Gastroesophageal sphincter (tissue), 3 donors: ENCODE results near the gene FAM216A.

ENCODE experiments used
- POLR2AphosphoS5 ChIP-seq: sonication (generic); formaldehyde crosslinking; IDR thresholded peaks from one replicate; pipeline ENCODE4 v1.6.1; 2017; ENCODE audit warnings: antibody characterized with exemption
- TF ChIP-seq, protein P1 (sequence below), 4 experiments: fragments of 200-600 bp in 2 of 4; fragments of 450-650 bp in 2 of 4; sonication (generic) in 1 of 4; IDR thresholded peaks; one replicate each; pipeline ENCODE4 v1.5.1; 2017 to 2019; ENCODE audit warnings: antibody characterized with exemption in 4 of 4, mild to moderate bottlenecking in 2 of 4, moderate library complexity in 2 of 4

GRCh38 chr12:110453569-110454296, 14.9 kb upstream of the FAM216A start:
- no peak for TF ChIP-seq POLR2AphosphoS5
- TF ChIP-seq, protein P1, sequence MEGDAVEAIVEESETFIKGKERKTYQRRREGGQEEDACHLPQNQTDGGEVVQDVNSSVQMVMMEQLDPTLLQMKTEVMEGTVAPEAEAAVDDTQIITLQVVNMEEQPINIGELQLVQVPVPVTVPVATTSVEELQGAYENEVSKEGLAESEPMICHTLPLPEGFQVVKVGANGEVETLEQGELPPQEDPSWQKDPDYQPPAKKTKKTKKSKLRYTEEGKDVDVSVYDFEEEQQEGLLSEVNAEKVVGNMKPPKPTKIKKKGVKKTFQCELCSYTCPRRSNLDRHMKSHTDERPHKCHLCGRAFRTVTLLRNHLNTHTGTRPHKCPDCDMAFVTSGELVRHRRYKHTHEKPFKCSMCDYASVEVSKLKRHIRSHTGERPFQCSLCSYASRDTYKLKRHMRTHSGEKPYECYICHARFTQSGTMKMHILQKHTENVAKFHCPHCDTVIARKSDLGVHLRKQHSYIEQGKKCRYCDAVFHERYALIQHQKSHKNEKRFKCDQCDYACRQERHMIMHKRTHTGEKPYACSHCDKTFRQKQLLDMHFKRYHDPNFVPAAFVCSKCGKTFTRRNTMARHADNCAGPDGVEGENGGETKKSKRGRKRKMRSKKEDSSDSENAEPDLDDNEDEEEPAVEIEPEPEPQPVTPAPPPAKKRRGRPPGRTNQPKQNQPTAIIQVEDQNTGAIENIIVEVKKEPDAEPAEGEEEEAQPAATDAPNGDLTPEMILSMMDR (IDR thresholded peaks at IDR 0.05), result no peak
